ENCODE data around the gene WDR37.

Gene WDR37

GRCh38 chr10:1172256-1172984 is 116.2 kb downstream of the WDR37 start:
- no peak for DNase-seq

DNA sequence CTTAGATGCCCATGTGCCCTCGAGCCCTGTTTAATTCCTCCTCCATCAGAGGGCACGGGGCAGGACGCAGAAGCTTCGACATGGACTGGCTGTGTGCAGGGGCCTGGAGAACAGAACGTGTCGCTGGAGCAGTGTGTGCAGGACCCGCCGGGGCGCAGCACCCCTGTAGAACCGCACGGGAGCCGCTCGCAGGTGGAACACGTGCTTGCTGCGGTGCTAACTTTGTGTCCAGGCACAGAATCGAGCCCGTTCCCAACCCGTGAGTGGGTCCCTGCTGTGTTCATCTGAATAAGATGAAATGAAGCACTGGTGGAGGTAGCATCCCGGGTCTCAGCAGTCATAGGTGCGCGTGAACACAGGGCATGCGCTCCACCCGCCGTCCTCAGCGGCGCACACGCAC is 116.9 kb downstream of the WDR37 start:
- no peak for DNase-seq

DNA sequence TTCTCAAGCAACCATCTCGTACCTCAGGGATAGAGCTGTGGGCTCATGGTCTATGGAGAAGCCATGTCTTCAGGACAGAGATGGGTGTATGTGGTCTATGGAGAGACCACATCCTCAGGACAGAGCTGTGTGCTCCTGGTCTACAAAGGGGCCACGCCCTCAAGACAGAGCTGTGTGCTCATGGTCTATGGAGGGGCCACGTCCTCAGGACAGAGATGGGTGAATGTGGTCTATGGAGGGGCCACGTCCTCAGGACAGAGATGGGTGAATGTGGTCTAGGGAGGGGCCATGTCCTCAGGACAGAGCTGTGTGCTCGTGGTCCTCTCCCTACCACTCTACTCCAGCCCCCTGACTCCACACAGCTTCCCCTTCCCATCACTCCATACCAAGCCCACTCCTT is 117.8 kb downstream of the WDR37 start:
- no peak for DNase-seq

- DNase-seq, result no peak
Observed at GRCh38 chr10:1175956-1176565, 119.9 kb downstream of the WDR37 start.

DNA sequence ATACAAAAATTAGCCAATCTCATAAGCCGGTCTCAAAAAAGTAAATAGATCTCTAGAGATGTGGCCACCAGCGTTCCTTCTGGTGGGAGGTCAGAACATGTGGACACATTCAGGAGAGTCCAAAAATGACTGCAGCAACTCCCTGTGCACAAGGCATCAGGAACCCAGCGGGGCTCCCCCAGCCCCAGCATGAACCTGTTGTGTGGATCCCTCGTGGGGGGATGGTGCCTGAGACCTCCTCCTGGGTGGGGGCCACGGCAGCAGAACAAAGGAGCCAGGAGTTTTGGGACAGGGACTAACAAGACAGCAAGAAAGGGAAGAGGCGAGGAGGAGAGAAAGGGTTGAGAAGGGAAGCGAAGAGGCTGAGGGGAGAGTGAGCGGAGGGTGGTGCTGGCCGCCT is 121.8 kb downstream of the WDR37 start:
- DNase-seq, result no peak

DNA sequence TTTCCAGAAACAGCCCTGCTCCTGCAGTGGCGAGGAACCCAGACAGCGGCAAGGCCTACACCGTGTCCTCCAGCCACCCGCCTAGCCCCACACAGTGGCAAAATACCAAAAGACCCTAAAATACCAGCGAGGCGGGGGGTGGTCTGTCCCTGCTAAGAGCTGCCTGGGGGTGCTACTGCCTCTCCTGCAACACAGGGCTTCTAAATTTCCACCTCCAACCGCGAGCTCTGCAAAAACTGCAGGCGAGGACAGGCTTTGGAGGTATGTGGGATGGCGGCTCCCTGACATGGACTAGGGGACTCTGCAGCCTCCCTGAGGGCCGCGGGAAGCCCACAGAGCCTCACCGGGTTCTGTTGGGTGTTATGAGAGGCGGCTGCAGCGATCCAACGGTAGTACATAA is 122.3 kb downstream of the WDR37 start:
- no peak for DNase-seq

DNA sequence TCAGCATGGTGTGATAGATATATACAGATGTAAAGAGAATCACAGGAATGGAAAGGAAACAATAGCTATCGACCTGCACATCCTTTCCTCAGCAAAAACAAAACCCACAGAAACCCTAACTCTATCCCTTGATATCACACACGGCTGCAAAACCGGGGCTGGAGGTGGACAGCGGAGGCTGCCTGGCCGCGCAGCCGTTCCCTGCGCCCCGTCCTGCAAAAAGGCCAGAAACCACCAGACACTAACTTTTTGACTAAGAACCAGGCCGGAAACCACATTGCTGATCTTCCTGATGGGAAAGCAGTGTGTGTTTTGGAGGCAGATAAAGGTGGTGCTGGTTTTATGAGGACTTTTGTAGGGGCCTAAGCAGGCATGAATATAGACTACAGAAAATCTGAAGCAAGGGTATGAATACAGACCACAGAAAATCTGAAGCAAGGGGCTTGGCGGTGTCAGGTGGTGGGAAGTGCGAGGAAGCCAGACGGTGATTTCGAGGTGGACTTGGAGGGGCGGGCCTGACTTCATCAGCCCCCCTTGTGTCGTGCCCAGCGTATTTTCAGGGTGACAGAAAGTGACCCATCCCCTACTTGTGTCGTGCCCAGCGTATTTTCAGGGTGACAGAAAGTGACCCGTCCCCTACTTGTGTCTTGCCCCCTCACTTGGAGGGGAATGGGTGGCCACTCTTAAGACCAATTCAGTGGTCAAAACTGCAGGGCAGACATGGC is 123.3 kb downstream of the WDR37 start:
- no peak for DNase-seq

DNA sequence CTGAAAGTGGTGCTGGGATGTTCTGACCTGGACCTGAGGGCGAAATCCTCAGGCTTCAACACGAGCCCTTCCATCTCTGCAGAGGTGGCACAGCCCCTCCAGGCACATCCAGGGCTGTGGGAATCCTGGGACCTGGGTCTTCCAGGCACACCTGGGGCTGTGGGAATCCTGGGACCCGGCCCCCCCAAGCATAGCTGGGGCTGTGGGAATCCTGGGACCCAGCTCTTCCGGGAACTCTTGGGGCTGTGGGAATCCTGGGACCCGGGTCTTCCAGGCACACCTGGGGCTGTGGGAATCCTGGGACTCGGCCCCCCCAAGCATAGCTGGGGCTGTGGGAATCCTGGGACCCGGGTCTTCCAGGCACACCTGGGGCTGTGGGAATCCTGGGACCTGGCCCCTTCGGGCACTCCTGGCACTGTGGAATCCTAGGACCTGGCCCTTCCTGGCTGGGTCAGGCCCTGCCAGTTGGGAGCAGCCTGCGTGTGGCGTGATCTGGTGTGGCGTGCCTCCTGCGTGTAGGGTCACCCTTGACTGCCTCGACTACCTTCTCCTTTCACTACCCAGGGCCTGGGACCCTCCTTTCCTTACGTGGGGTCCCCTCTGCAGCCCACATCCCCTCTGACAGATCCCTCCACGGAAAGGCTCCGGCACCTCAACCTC is 124.0 kb downstream of the WDR37 start:
- DNase-seq, result no peak

DNA sequence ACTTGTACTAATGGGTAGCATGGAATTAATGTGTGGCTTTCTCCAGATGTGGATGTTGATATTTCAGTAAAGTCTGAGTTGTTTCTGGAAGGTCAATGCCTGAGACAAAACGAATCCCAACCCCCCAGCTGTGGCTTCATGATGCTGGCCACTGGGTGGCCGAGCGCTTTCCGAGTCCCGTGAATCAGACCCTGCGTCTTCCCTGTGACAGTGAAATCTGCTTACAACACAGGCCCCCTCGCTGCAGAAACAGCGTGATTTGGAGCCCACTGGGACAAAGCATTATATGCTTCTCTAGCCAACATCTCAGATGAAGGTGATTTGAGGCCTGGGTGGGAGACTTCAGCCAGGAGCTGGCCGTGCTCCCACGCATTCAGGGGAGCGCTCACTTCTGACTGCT is 124.7 kb downstream of the WDR37 start:
- DNase-seq, result no peak
